ENCODE data around the gene THSD7B.
"Not testable (repeated sequence)": the region's sequence is repeated elsewhere in the genome, so short reads cannot be mapped to it uniquely, and the experiment has no call there.

Gene THSD7B

GRCh38 chr2:137039482-137040152 lies 274.3 kb downstream of the THSD7B start:
- no peak for DNase-seq (ENCODE audit: low spot score)

GRCh38 chr2:137047369-137047768 lies 282.0 kb downstream of the THSD7B start:
- no peak for DNase-seq (ENCODE audit: low spot score)

- DNase-seq (ENCODE audit: low spot score) = no peak
Observed at GRCh38 chr2:137048455-137048854, 283.1 kb downstream of the THSD7B start.

GRCh38 chr2:137049518-137049917 lies 284.2 kb downstream of the THSD7B start:
- no peak for DNase-seq (ENCODE audit: low spot score)

- DNase-seq (ENCODE audit: low spot score) = no peak
Observed at GRCh38 chr2:137050949-137051348, 285.6 kb downstream of the THSD7B start.

GRCh38 chr2:137051778-137052398 lies 286.5 kb downstream of the THSD7B start:
- DNase-seq (ENCODE audit: low spot score) = no peak

GRCh38 chr2:137056704-137057103 lies 291.4 kb downstream of the THSD7B start:
- no peak for DNase-seq (ENCODE audit: low spot score)

GRCh38 chr2:137076111-137076765 lies 310.9 kb downstream of the THSD7B start:
- DNase-seq (ENCODE audit: low spot score) = not testable (repeated sequence)

- no peak for DNase-seq (ENCODE audit: low spot score)
Observed at GRCh38 chr2:137091704-137092103, 326.4 kb downstream of the THSD7B start.

- DNase-seq (ENCODE audit: low spot score) = no peak
Observed at GRCh38 chr2:137093116-137093515, 327.8 kb downstream of the THSD7B start.

GRCh38 chr2:137096187-137096586 lies 330.8 kb downstream of the THSD7B start:
- DNase-seq (ENCODE audit: low spot score) = no peak

GRCh38 chr2:137096693-137097092 lies 331.3 kb downstream of the THSD7B start:
- no peak for DNase-seq (ENCODE audit: low spot score)

- not testable (repeated sequence) for DNase-seq (ENCODE audit: low spot score)
Observed at GRCh38 chr2:137101814-137102213, 336.5 kb downstream of the THSD7B start.

GRCh38 chr2:137107904-137108303 lies 342.6 kb downstream of the THSD7B start:
- DNase-seq (ENCODE audit: low spot score) = no peak

GRCh38 chr2:137111896-137112295 lies 346.6 kb downstream of the THSD7B start:
- DNase-seq (ENCODE audit: low spot score) = no peak

- no peak for DNase-seq (ENCODE audit: low spot score)
Observed at GRCh38 chr2:137115081-137115794, 349.9 kb downstream of the THSD7B start.

- DNase-seq (ENCODE audit: low spot score) = no peak
Observed at GRCh38 chr2:137115795-137116089, 350.4 kb downstream of the THSD7B start.

- no peak for DNase-seq (ENCODE audit: low spot score)
Observed at GRCh38 chr2:137117385-137117784, 352.0 kb downstream of the THSD7B start.

- no peak for DNase-seq (ENCODE audit: low spot score)
Observed at GRCh38 chr2:137118140-137118539, 352.8 kb downstream of the THSD7B start.

- no peak for DNase-seq (ENCODE audit: low spot score)
Observed at GRCh38 chr2:137123226-137123625, 357.9 kb downstream of the THSD7B start.

GRCh38 chr2:137133225-137133624 lies 367.9 kb downstream of the THSD7B start:
- DNase-seq (ENCODE audit: low spot score) = no peak

GRCh38 chr2:137138263-137138662 lies 372.9 kb downstream of the THSD7B start:
- no peak for DNase-seq (ENCODE audit: low spot score)

GRCh38 chr2:137151731-137152130 lies 386.4 kb downstream of the THSD7B start:
- no peak for DNase-seq (ENCODE audit: low spot score)
